Calu3 (cell line): ENCODE measurements around the gene KLHDC3. TPM values are rescaled to one million over a fixed set of nuclear protein-coding genes. Genes with fewer than 3 reads are reported as not detected.

Experiments
- Bru-seq: library from RNA; stranded (reverse); fragments of 400-500 nt; gene quantifications from one replicate; lab custom pipeline; 2021; lab: Mats Ljungman, UMichigan
- BruChase-seq, 2 experiments: library from RNA; stranded (reverse); fragments of 400-500 nt; gene quantifications; one replicate each; lab custom pipeline; 2021; lab: Mats Ljungman, UMichigan
- BruUV-seq: library from RNA; stranded (reverse); fragments of 400-500 nt; replicated peaks from 2 replicates; lab custom pipeline; 2021; lab: Mats Ljungman, UMichigan
- CTCF ChIA-PET: fragments of 300-600 bp; sonication (Branson Sonifier 250); formaldehyde crosslinking; loops from one replicate; lab custom pipeline; 2022; ENCODE audit warnings: antibody characterized with exemption; lab: Charles Lee
- DNase-seq: peaks from one replicate; pipeline ENCODE4 v3.0.0; 2022
- H3K27ac Mint-ChIP-seq: one replicate; pipeline ENCODE4 v1.8.0; 2022; ENCODE audit warnings: mixed read lengths; ENCODE audit not compliant: unreplicated experiment
- H3K27me3 Mint-ChIP-seq: one replicate; pipeline ENCODE4 v1.8.0; 2022; ENCODE audit warnings: mixed read lengths; ENCODE audit not compliant: unreplicated experiment
- H3K36me3 Mint-ChIP-seq: one replicate; pipeline ENCODE4 v1.8.0; 2022; ENCODE audit warnings: mild to moderate bottlenecking, moderate library complexity, mixed read lengths; ENCODE audit not compliant: insufficient read depth, unreplicated experiment
- H3K4me1 Mint-ChIP-seq: one replicate; pipeline ENCODE4 v1.8.0; 2022; ENCODE audit warnings: mild to moderate bottlenecking, low read depth, mixed read lengths; ENCODE audit not compliant: unreplicated experiment
- H3K4me3 Mint-ChIP-seq: one replicate; pipeline ENCODE4 v1.8.0; 2022; ENCODE audit warnings: mild to moderate bottlenecking, low read depth, moderate library complexity, mixed read lengths; ENCODE audit not compliant: unreplicated experiment
- H3K9me3 Mint-ChIP-seq: one replicate; pipeline ENCODE4 v1.8.0; 2022; ENCODE audit warnings: low read depth, mixed read lengths; ENCODE audit not compliant: unreplicated experiment
- CTCF ChIP-seq: fragments of 200-600 bp; IDR thresholded peaks from one replicate; pipeline ENCODE4 v1.8.0; 2022; ENCODE audit warnings: antibody characterized with exemption; ENCODE audit not compliant: unreplicated experiment
- intact Hi-C: fragments of 100-400 bp; cut with micrococcal nuclease; formaldehyde crosslinking; loops from one replicate; pipeline ENCODE4 v1.10.0; 2022; ENCODE audit not compliant: unreplicated experiment
- long read RNA-seq: library from polyadenylated mRNA; stranded (forward); transcript quantifications from one replicate; pipeline ENCODE4 v2.0.0, GENCODE V29; 2022
- total RNA-seq: library from RNA; stranded (reverse); gene quantifications from 2 replicates; pipeline ENCODE4 v1.2.3, GENCODE V29; 2022

Gene KLHDC3
- total RNA-seq, result 85.9 and 95.7 TPM in 2 replicates
- percentile 76 among the genes with signal in this experiment for Bru-seq, nascent RNA
- percentile 93 among the genes with signal in this experiment for BruChase-seq, experiment 1, labeled RNA remaining after a 6-hour chase
- BruChase-seq, experiment 2, labeled RNA remaining after a 2-hour chase, result percentile 90 among the genes with signal in this experiment
- long read RNA-seq, transcript KLHDC3-202 (11 exons, 1,909 nt), result major isoform, 183 of 206 reads
- long read RNA-seq, partial matches to known transcripts, result 14 of 206 reads
- long read RNA-seq, other reads (novel, unspliced or antisense), result 9 of 206 reads

DNA sequence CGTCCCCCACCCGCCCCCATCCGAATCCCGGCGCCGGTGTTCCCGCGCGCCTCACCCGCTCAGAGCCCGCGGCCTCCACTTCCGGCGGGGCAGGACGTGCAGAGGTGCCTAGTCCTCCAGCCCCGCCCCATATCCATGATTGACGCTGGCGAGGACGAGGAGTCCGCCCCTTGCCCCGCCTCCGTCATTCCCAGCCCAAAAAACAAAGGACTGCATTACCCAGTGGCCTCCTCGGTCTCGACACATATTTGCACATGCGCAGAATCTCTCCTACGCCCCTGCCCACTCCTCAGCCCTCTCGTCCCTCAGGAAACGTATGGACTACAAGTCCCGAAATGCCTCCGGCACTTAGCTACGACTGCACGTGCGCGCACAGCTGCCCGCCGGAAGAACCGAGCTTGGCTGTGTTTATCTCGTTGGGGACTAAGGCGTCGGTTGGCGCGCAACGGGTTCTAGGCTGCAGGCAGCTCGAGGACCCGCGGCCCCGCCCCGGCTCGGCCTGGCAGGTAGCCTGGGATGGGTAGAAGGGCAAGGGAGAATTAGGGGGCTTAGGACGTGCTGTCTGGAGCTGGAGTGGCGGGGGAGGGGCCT lies at the start of gene KLHDC3, which contains the start of gene MEA1:
KLHDC3 (plus strand) TSS at position 407 of the 591 bp plus-strand sequence. CDS start 2,944 bp downstream, outside the sequence.
MEA1 (minus strand) TSS at position 104 of the 591 bp plus-strand sequence. CDS start 133 bp downstream, outside the sequence.
- DNase-seq, result peak; percentile 100
- intact Hi-C loops, result loop anchor here (2.0 kb wide), 1 partner anchor 17 kb away; no protein-coding TSS in a partner anchor
- H3K9me3 Mint-ChIP-seq, result no peaks in the 10 kb centered on the region
- peaks cover 28% of the 10 kb centered on the region for H3K4me1 Mint-ChIP-seq
- no peak for TF ChIP-seq CTCF
- peak within 1 kb of the TSS; percentile 85 for H3K27ac Mint-ChIP-seq
- H3K27me3 Mint-ChIP-seq, result no peaks in the 10 kb centered on the region
- CTCF ChIA-PET, result interaction anchor here (0.6 to 2.8 kb wide), 12 partner anchors 11 to 295 kb away, joined by 3 to 15 read pairs (median 4); partner anchors contain the start of genes CNPY3, CRIP3, CUL7 and KLC4
- H3K36me3 Mint-ChIP-seq, result peaks cover 37% of the 10 kb centered on the region
- no TSS peak for BruUV-seq
- peak within 1 kb of the TSS; percentile 97 for H3K4me3 Mint-ChIP-seq

GRCh38 chr6:42966571-42966970 lies 47.5 kb upstream of the KLHDC3 start:
- BruUV-seq, result no TSS peak
- no peaks in the 10 kb centered on the region for H3K27me3 Mint-ChIP-seq
- TF ChIP-seq CTCF, result no peak
- CTCF ChIA-PET, result interaction anchor here (0.8 kb wide), 1 partner anchor 18 kb away, joined by 3 read pairs; the partner anchor contains the start of gene PPP2R5D
- intact Hi-C loops, result no loop called here
- peaks cover 16% of the 10 kb centered on the region for H3K4me1 Mint-ChIP-seq
- H3K9me3 Mint-ChIP-seq, result no peaks in the 10 kb centered on the region
- peaks cover 28% of the 10 kb centered on the region for H3K36me3 Mint-ChIP-seq
- no peak overlapping the region for H3K27ac Mint-ChIP-seq
- H3K4me3 Mint-ChIP-seq, result no peak overlapping the region
- DNase-seq, result no peak

- DNase-seq, result no peak
- Mint-ChIP-seq H3K27ac (no peak overlapping the region), H3K4me3 (no peak overlapping the region), H3K4me1 (peaks cover 18% of the 10 kb centered on the region), H3K36me3 (peaks cover 21% of the 10 kb centered on the region), H3K9me3 (no peaks in the 10 kb centered on the region), H3K27me3 (no peaks in the 10 kb centered on the region)
- no peak for TF ChIP-seq CTCF
- BruUV-seq, result no TSS peak
- CTCF ChIA-PET, result interaction anchor here (0.6 kb wide), 1 partner anchor 49 kb away, joined by 5 read pairs; no protein-coding TSS in a partner anchor
- intact Hi-C loops, result no loop called here
Observed at GRCh38 chr6:42967228-42967627, 46.8 kb upstream of the KLHDC3 start.

DNA sequence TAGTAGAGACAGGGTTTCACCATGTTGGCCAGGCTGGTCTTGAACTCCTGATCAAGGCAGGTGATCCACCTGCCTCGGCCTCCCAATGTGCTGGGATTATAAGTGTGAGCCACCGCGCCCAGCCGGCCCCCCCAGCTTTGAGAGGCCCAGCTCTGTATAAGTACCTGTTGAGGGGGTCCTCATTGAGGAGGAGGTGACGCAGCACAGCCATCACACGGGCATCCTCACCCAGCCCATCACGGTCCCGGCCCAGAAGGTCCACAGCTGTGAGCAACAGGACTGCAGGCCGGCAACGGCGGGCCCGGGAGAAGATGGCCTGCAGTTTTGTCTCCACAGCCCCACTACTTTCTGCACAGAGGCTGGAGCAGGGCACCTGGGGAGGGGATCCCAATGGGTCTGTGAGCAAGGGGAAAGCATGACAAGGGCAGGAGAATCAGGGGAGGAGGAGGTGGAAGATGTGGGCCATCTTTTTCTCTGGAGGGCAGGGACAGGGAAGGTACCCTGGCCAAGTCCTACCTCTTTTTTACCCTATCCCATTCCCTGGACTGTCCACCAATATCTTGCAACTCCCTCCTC lies 45.8 kb upstream of the KLHDC3 start:
- CTCF ChIA-PET, result interaction anchor here (0.5 kb wide), 1 partner anchor 284 kb away, joined by 3 read pairs; no protein-coding TSS in a partner anchor
- intact Hi-C loops, result no loop called here
- H3K9me3 Mint-ChIP-seq, result no peaks in the 10 kb centered on the region
- no TSS peak for BruUV-seq
- H3K4me1 Mint-ChIP-seq, result peaks cover 18% of the 10 kb centered on the region
- H3K27ac Mint-ChIP-seq, result no peak overlapping the region
- no peak for TF ChIP-seq CTCF
- H3K36me3 Mint-ChIP-seq, result peaks cover 19% of the 10 kb centered on the region
- H3K27me3 Mint-ChIP-seq, result no peaks in the 10 kb centered on the region
- no peak for DNase-seq
- H3K4me3 Mint-ChIP-seq, result no peak overlapping the region
